ENCODE data around the gene DPF3. TPM values are rescaled to one million over a fixed set of nuclear protein-coding genes. Genes with fewer than 3 reads are reported as not detected.

DPF3 gene
- total RNA-seq, 3 donors from 2014 or later = 0.32 to 2.8 (median 1.3) TPM

GRCh38 chr14:72747652-72748051, 146.2 kb downstream of the DPF3 start:
- H3K36me3 ChIP-seq = no peaks in the 10 kb centered on the region
- no peaks in the 10 kb centered on the region for H3K4me1 ChIP-seq
- no peaks in the 10 kb centered on the region for H3K9me3 ChIP-seq
- H3K4me3 ChIP-seq = no peak overlapping the region
- no peak overlapping the region for H3K27ac ChIP-seq
- no peak for DNase-seq (ENCODE audit: low spot score in 2 of 2)
- TF ChIP-seq POLR2AphosphoS5 (IDR thresholded peaks at IDR 0.05) (no peak), CTCF (IDR thresholded peaks at IDR 0.05) (no peak), POLR2A (IDR thresholded peaks at IDR 0.05) (no peak)
- H3K27me3 ChIP-seq = no peaks in the 10 kb centered on the region
- intact Hi-C loops (cut with DNase I; ENCODE audit: low total_unique reads) = loop anchor here (2.0 kb wide), 1 partner anchor 25 kb away; no protein-coding TSS in a partner anchor

- Histone ChIP-seq H3K27ac (no peak overlapping the region), H3K27me3 (no peaks in the 10 kb centered on the region), H3K36me3 (no peaks in the 10 kb centered on the region), H3K4me1 (no peaks in the 10 kb centered on the region), H3K9me3 (no peaks in the 10 kb centered on the region), H3K4me3 (no peak overlapping the region)
- intact Hi-C loops (cut with DNase I; ENCODE audit: low total_unique reads) = loop anchor here (2.0 kb wide), 1 partner anchor 27 kb away; no protein-coding TSS in a partner anchor
- TF ChIP-seq CTCF (IDR thresholded peaks at IDR 0.05) (no peak), POLR2AphosphoS5 (IDR thresholded peaks at IDR 0.05) (no peak)
- no peak for DNase-seq (ENCODE audit: low spot score in 2 of 2)
These were observed 147.6 kb downstream of the DPF3 start for GRCh38 chr14:72745991-72746980.

- Histone ChIP-seq H3K27me3 (no peaks in the 10 kb centered on the region), H3K9me3 (no peaks in the 10 kb centered on the region), H3K4me3 (no peak overlapping the region), H3K4me1 (no peaks in the 10 kb centered on the region), H3K27ac (no peak overlapping the region), H3K36me3 (no peaks in the 10 kb centered on the region)
- DNase-seq (ENCODE audit: low spot score in 2 of 2) = no peak
- no peak for TF ChIP-seq POLR2A (IDR thresholded peaks at IDR 0.05)
- TF ChIP-seq POLR2AphosphoS5 (IDR thresholded peaks at IDR 0.05) = no peak
- TF ChIP-seq CTCF (IDR thresholded peaks at IDR 0.05) = no peak
- intact Hi-C loops (cut with DNase I; ENCODE audit: low total_unique reads) = no loop called here
These were observed 148.4 kb downstream of the DPF3 start for GRCh38 chr14:72745546-72745945.

- Histone ChIP-seq H3K4me1 (no peaks in the 10 kb centered on the region), H3K27ac (no peak overlapping the region), H3K27me3 (no peaks in the 10 kb centered on the region), H3K36me3 (no peaks in the 10 kb centered on the region), H3K9me3 (no peaks in the 10 kb centered on the region), H3K4me3 (no peak overlapping the region)
- no peak for DNase-seq (ENCODE audit: low spot score in 2 of 2)
- intact Hi-C loops (cut with DNase I; ENCODE audit: low total_unique reads) = no loop called here
- no peak for TF ChIP-seq POLR2A (IDR thresholded peaks at IDR 0.05)
- no peak for TF ChIP-seq POLR2AphosphoS5 (IDR thresholded peaks at IDR 0.05)
- TF ChIP-seq CTCF (IDR thresholded peaks at IDR 0.05) = no peak
These were observed 149.3 kb downstream of the DPF3 start for GRCh38 chr14:72744416-72745120.

GRCh38 chr14:72743626-72744025, 150.3 kb downstream of the DPF3 start:
- H3K4me3 ChIP-seq = no peak overlapping the region
- H3K27me3 ChIP-seq = no peaks in the 10 kb centered on the region
- no peaks in the 10 kb centered on the region for H3K4me1 ChIP-seq
- no peak for DNase-seq (ENCODE audit: low spot score in 2 of 2)
- TF ChIP-seq POLR2A (IDR thresholded peaks at IDR 0.05) = no peak
- TF ChIP-seq CTCF (IDR thresholded peaks at IDR 0.05) = no peak
- TF ChIP-seq POLR2AphosphoS5 (IDR thresholded peaks at IDR 0.05) = no peak
- no peaks in the 10 kb centered on the region for H3K9me3 ChIP-seq
- intact Hi-C loops (cut with DNase I; ENCODE audit: low total_unique reads) = no loop called here
- H3K36me3 ChIP-seq = no peaks in the 10 kb centered on the region
- no peak overlapping the region for H3K27ac ChIP-seq
